ACC112 (cell line): Measurements from ENCODE around the gene MGAT5B.

Experiments
- H2AFZ ChIP-seq: fragments of 200-600 bp; sonication (generic); one replicate; pipeline ENCODE4 v1.6.0; 2017; ENCODE audit warnings: antibody characterized with exemption, low read length; ENCODE audit not compliant: unreplicated experiment
- H3K27ac ChIP-seq: fragments of 200-600 bp; sonication (generic); 2 replicates; pipeline ENCODE4 v1.5.1; 2014; ENCODE audit warnings: low read depth, mild to moderate bottlenecking, antibody characterized with exemption, low read length, moderate library complexity
- H3K27me3 ChIP-seq: fragments of 200-600 bp; sonication (generic); 2 replicates; pipeline ENCODE4 v1.6.1; 2014; ENCODE audit warnings: mild to moderate bottlenecking, antibody characterized with exemption, low read length, moderate library complexity, mixed read lengths; ENCODE audit not compliant: insufficient read depth
- H3K36me3 ChIP-seq: fragments of 200-600 bp; sonication (generic); 2 replicates; pipeline ENCODE4 v1.6.1; 2016; ENCODE audit warnings: mild to moderate bottlenecking, antibody characterized with exemption, low read length, moderate library complexity, mixed read lengths; ENCODE audit not compliant: insufficient read depth
- H3K4me1 ChIP-seq: fragments of 200-600 bp; sonication (generic); one replicate; pipeline ENCODE4 v1.6.1; 2016; ENCODE audit warnings: low read length, mixed read lengths; ENCODE audit not compliant: insufficient read depth, unreplicated experiment, control insufficient read depth
- H3K4me3 ChIP-seq: fragments of 200-600 bp; sonication (generic); 2 replicates; pipeline ENCODE4 v1.5.1; 2014; ENCODE audit warnings: mild to moderate bottlenecking, low read depth, low read length
- H3K79me2 ChIP-seq: fragments of 200-600 bp; sonication (generic); one replicate; pipeline ENCODE4 v1.6.0; 2016; ENCODE audit warnings: low read length; ENCODE audit not compliant: control insufficient read depth, unreplicated experiment, insufficient read depth

MGAT5B gene

GRCh38 chr17:76867578-76868175 lies 527 bp upstream of the MGAT5B start:
- Histone ChIP-seq H3K27me3 (peaks cover 22% of the 10 kb centered on the region), H3K4me1 (peaks cover 23% of the 10 kb centered on the region), H3K27ac (no peak overlapping the region), H2AFZ (peak overlapping the region; percentile 74), H3K79me2 (no peaks in the 10 kb centered on the region), H3K4me3 (peak overlapping the region; percentile 62), H3K36me3 (no peaks in the 10 kb centered on the region)

GRCh38 chr17:76868669-76869495 lies 678 bp downstream of the MGAT5B start:
- Histone ChIP-seq H2AFZ (no peak overlapping the region), H3K36me3 (no peaks in the 10 kb centered on the region), H3K4me1 (peaks cover 27% of the 10 kb centered on the region), H3K27me3 (peaks cover 22% of the 10 kb centered on the region), H3K4me3 (peak overlapping the region; percentile 64), H3K79me2 (no peaks in the 10 kb centered on the region), H3K27ac (no peak overlapping the region)

- peaks cover 27% of the 10 kb centered on the region for H3K4me1 ChIP-seq
- no peak overlapping the region for H3K4me3 ChIP-seq
- no peak overlapping the region for H2AFZ ChIP-seq
- no peak overlapping the region for H3K27ac ChIP-seq
- H3K36me3 ChIP-seq, result no peaks in the 10 kb centered on the region
- H3K27me3 ChIP-seq, result peaks cover 22% of the 10 kb centered on the region
- H3K79me2 ChIP-seq, result no peaks in the 10 kb centered on the region
These were observed 1.5 kb downstream of the MGAT5B start for GRCh38 chr17:76869496-76870376.

- no peak overlapping the region for H3K27ac ChIP-seq
- no peaks in the 10 kb centered on the region for H3K36me3 ChIP-seq
- peaks cover 22% of the 10 kb centered on the region for H3K27me3 ChIP-seq
- no peak overlapping the region for H2AFZ ChIP-seq
- no peak overlapping the region for H3K4me3 ChIP-seq
- H3K4me1 ChIP-seq, result peaks cover 27% of the 10 kb centered on the region
- H3K79me2 ChIP-seq, result no peaks in the 10 kb centered on the region
These were observed 2.1 kb downstream of the MGAT5B start for GRCh38 chr17:76870377-76870714.

- H3K79me2 ChIP-seq, result no peaks in the 10 kb centered on the region
- peaks cover 26% of the 10 kb centered on the region for H3K4me1 ChIP-seq
- H2AFZ ChIP-seq, result no peak overlapping the region
- H3K36me3 ChIP-seq, result no peaks in the 10 kb centered on the region
- no peak overlapping the region for H3K27ac ChIP-seq
- H3K4me3 ChIP-seq, result no peak overlapping the region
- H3K27me3 ChIP-seq, result peaks cover 33% of the 10 kb centered on the region
These were observed 3.5 kb downstream of the MGAT5B start for GRCh38 chr17:76871668-76872067.

GRCh38 chr17:76872221-76872873 lies 4.1 kb downstream of the MGAT5B start:
- Histone ChIP-seq H3K4me3 (no peak overlapping the region), H3K36me3 (no peaks in the 10 kb centered on the region), H3K27me3 (peaks cover 35% of the 10 kb centered on the region), H2AFZ (no peak overlapping the region), H3K27ac (no peak overlapping the region), H3K4me1 (peaks cover 19% of the 10 kb centered on the region), H3K79me2 (no peaks in the 10 kb centered on the region)

GRCh38 chr17:76872874-76873221 lies 4.6 kb downstream of the MGAT5B start:
- Histone ChIP-seq H3K27me3 (peaks cover 40% of the 10 kb centered on the region), H2AFZ (no peak overlapping the region), H3K4me1 (peaks cover 14% of the 10 kb centered on the region), H3K79me2 (no peaks in the 10 kb centered on the region), H3K36me3 (no peaks in the 10 kb centered on the region), H3K27ac (no peak overlapping the region), H3K4me3 (no peak overlapping the region)

GRCh38 chr17:76873856-76874255 lies 5.7 kb downstream of the MGAT5B start:
- H3K79me2 ChIP-seq, result no peaks in the 10 kb centered on the region
- H2AFZ ChIP-seq, result no peak overlapping the region
- H3K27me3 ChIP-seq, result peaks cover 45% of the 10 kb centered on the region
- H3K36me3 ChIP-seq, result no peaks in the 10 kb centered on the region
- no peak overlapping the region for H3K27ac ChIP-seq
- H3K4me3 ChIP-seq, result no peak overlapping the region
- H3K4me1 ChIP-seq, result peaks cover 12% of the 10 kb centered on the region

- no peaks in the 10 kb centered on the region for H3K79me2 ChIP-seq
- H3K36me3 ChIP-seq, result no peaks in the 10 kb centered on the region
- H2AFZ ChIP-seq, result no peak overlapping the region
- peaks cover 6% of the 10 kb centered on the region for H3K4me1 ChIP-seq
- H3K4me3 ChIP-seq, result no peak overlapping the region
- H3K27ac ChIP-seq, result no peak overlapping the region
- peaks cover 51% of the 10 kb centered on the region for H3K27me3 ChIP-seq
These were observed 9.2 kb downstream of the MGAT5B start for GRCh38 chr17:76877437-76877836.

- H3K79me2 ChIP-seq, result no peaks in the 10 kb centered on the region
- H3K36me3 ChIP-seq, result no peaks in the 10 kb centered on the region
- no peak overlapping the region for H2AFZ ChIP-seq
- no peaks in the 10 kb centered on the region for H3K4me1 ChIP-seq
- H3K27me3 ChIP-seq, result peaks cover 51% of the 10 kb centered on the region
- no peak overlapping the region for H3K4me3 ChIP-seq
- H3K27ac ChIP-seq, result no peak overlapping the region
These were observed 10.4 kb downstream of the MGAT5B start for GRCh38 chr17:76878568-76878967.
